ENCODE measurements around the gene MRPL53. TPM values are rescaled to one million over a fixed set of nuclear protein-coding genes. Genes with fewer than 3 reads are reported as not detected.

Gene MRPL53
- total and polyA plus RNA-seq, 2 of the 8 experiments (the other 6 are each of a cell fraction or from before 2014, with no cell fraction given): 36.6 to 46.3 TPM

- ChIA-PET POLR2A (ENCODE audit: partially characterized antibody) (interaction anchor here (0.6 to 5.5 kb wide), 6 partner anchors 11 to 78 kb away, joined by 3 to 42 read pairs (median 6); partner anchors contain the start of gene MRPL53), CTCF (ENCODE audit: partially characterized antibody) (interaction anchor here (0.6 to 0.9 kb wide), 3 partner anchors 13 to 47 kb away, joined by 3 read pairs; partner anchors contain the start of gene MRPL53)
- FAIRE-seq (no peak), DNase-seq (ENCODE audit: low read depth in 1 of 2, low spot score in 2 of 2) (no peak)
- Histone ChIP-seq H2AK5ac (ENCODE audit: low read depth, low read length) (no peak overlapping the region), H2AFZ (ENCODE audit: low read length) (no peak overlapping the region), H2BK20ac (ENCODE audit: low read length) (no peak overlapping the region), H3K9me3 (ENCODE audit: insufficient read depth in 2 of 2, low read depth in 1 of 2, low read length in 1 of 2) (no peaks in the 10 kb centered on the region), H3K18ac (ENCODE audit: extremely low read depth, low read length) (no peak overlapping the region), H3K23me2 (ENCODE audit: low read depth, low read length) (peaks cover 10% of the 10 kb centered on the region), H3K27ac (ENCODE audit: low read depth, low read length) (no peak overlapping the region), H3K79me1 (ENCODE audit: low read depth, low read length) (peaks cover 4% of the 10 kb centered on the region; the same call in 1 of the 2 replicates), H3K14ac (ENCODE audit: insufficient read length) (no peak overlapping the region), H3K27me3 (replicated peaks in 1 of 4; ENCODE audit: control insufficient read depth in 3 of 4, extremely low read depth in 1 of 4, insufficient read depth in 3 of 4, low read length in 3 of 4) (0 out of 7 replicates have a peak, but pooled peaks cover 0 to 2% (median 0%) of the 10 kb centered on the region in 4 experiments), H2BK5ac (ENCODE audit: low read depth, low read length) (no peak overlapping the region), H3K79me2 (ENCODE audit: control insufficient read depth in 1 of 2, insufficient read depth in 2 of 2, low read length in 2 of 2) (no peaks in the 10 kb centered on the region), H3K23ac (ENCODE audit: insufficient read length) (no peak overlapping the region), H3K9ac (replicated peaks in 1 of 4; ENCODE audit: extremely low read depth in 1 of 4, low read depth in 3 of 4, low read length in 3 of 4) (no peak overlapping the region), H4K20me1 (replicated peaks in 1 of 2; ENCODE audit: control insufficient read depth in 1 of 2, insufficient read depth in 2 of 2, low read length in 2 of 2) (peaks cover 4 to 18% of the 10 kb centered on the region in 2 experiments), H3K36me3 (ENCODE audit: control insufficient read depth in 2 of 4, insufficient read depth in 4 of 4, low read length in 3 of 4) (peaks cover 13 to 60% (median 44%) of the 10 kb centered on the region in 4 experiments; a peak in 7 of 8 replicates), H3K56ac (replicated peaks; ENCODE audit: insufficient read length, low read depth, low read length) (no peak overlapping the region), H4K5ac (ENCODE audit: insufficient read length, low read depth, low read length) (no peak overlapping the region), H2BK15ac (ENCODE audit: low read length) (no peak overlapping the region), H3K4me3 (ENCODE audit: extremely low read depth in 1 of 4, insufficient read depth in 2 of 4, low read depth in 3 of 4, low read length in 4 of 4) (no peak overlapping the region), H3K4me1 (replicated peaks in 1 of 4; ENCODE audit: control insufficient read depth in 3 of 4, insufficient read depth in 4 of 4, low read length in 3 of 4) (peaks cover 0 to 5% (median 3%) of the 10 kb centered on the region in 4 experiments; a peak in 3 of 7 replicates), H3K4ac (replicated peaks; ENCODE audit: insufficient read length, low read depth, low read length) (no peak overlapping the region), H2BK12ac (ENCODE audit: low read depth, low read length) (no peak overlapping the region), H4K91ac (replicated peaks; ENCODE audit: insufficient read length, low read length) (no peak overlapping the region), H3K4me2 (ENCODE audit: insufficient read depth in 1 of 2, low read depth in 2 of 2, low read length in 2 of 2) (no peak overlapping the region), H2BK120ac (replicated peaks; ENCODE audit: low read depth, low read length) (no peak overlapping the region), H4K8ac (ENCODE audit: extremely low read depth, insufficient read depth, low read length) (no peak overlapping the region)
- WGBS, 2 experiments (ENCODE audit: extremely low coverage in 1 of 2, insufficient coverage in 1 of 2, insufficient read length in 1 of 2, insufficient replicate concordance in 2 of 2, low coverage in 1 of 2, low lambda C conversion rate in 2 of 2, missing lambda C conversion rate in 1 of 2): 89% methylated on average over 7 of the region's 7 CpGs; no CpG with 5 or more reads in 1 of the 2 experiments
- peak; percentile 43 for TF ChIP-seq POLR2AphosphoS5 (IDR thresholded peaks at IDR 0.05; ENCODE audit: low read depth, low read length)
- TF ChIP-seq YY1 (IDR thresholded peaks at IDR 0.05; ENCODE audit: low read depth, low read length): no peak
- TF ChIP-seq POLR2A (IDR thresholded peaks at IDR 0.05; ENCODE audit: control extremely low read depth in 1 of 2, low read depth in 2 of 2, low read length in 2 of 2): peak in 1 of 2 experiments; percentile 48; a peak in 1 of 3 replicates
Observed at GRCh38 chr2:74425523-74425922, 47.0 kb downstream of the MRPL53 start.
